ENCODE results near the gene IGFBP2.

DNA sequence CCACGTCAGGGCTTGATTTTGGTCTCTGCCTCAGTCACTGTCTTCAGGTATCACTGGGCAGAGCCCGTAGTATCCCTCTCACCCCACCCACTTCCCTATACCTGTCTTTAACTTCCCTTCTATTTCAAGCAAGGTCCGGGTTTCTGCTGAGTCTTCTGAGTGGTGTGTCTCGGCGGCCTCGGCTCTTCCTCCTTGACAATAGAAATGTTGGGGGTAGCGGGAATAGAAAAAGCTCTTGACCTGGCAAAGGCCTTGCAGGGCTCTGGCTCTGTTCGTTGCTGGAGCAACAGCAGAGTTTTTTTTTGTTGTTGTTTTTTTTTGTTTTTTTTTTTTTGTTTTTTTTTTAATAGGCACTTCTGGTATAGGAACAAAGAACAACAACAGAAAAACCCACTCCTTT, 78.1 kb downstream of the IGFBP2 start:
- TF ChIP-seq, protein P1, sequence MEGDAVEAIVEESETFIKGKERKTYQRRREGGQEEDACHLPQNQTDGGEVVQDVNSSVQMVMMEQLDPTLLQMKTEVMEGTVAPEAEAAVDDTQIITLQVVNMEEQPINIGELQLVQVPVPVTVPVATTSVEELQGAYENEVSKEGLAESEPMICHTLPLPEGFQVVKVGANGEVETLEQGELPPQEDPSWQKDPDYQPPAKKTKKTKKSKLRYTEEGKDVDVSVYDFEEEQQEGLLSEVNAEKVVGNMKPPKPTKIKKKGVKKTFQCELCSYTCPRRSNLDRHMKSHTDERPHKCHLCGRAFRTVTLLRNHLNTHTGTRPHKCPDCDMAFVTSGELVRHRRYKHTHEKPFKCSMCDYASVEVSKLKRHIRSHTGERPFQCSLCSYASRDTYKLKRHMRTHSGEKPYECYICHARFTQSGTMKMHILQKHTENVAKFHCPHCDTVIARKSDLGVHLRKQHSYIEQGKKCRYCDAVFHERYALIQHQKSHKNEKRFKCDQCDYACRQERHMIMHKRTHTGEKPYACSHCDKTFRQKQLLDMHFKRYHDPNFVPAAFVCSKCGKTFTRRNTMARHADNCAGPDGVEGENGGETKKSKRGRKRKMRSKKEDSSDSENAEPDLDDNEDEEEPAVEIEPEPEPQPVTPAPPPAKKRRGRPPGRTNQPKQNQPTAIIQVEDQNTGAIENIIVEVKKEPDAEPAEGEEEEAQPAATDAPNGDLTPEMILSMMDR (IDR thresholded peaks at IDR 0.05) = no peak
- TF ChIP-seq POLR2A (IDR thresholded peaks at IDR 0.05) = no peak

All from adrenal gland (tissue), 5 donors.